Measurements from ENCODE around the gene MGRN1. TPM values are rescaled to one million over a fixed set of nuclear protein-coding genes. Genes with fewer than 3 reads are reported as not detected.

The MGRN1 gene
- total and polyA plus RNA-seq, 2 experiments from 2014 or later = 47.2 to 66.6 TPM

DNA sequence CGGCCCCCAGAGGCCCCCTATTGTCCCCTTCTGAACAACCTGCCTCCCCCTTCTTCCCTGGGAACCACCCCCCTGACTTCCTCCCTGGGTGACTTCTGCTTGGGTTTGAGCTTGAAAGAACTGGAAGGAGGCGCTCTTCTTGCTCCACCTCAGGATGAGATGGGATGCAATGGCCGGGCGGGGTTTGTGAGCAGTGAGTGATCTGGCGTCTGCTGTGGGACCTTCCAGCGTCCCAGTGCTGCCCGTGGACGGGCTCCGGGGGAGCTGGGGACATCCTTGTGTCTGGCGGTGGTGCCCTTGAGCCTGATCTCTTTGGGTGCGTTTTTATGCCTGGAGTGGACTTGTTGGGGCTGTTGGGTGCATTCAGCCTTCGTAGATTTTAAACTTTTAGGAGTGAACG lies 11.6 kb downstream of the MGRN1 start:
- Histone ChIP-seq H3K4me1 (ENCODE audit: low read depth) (no peaks in the 10 kb centered on the region), H3K27me3 (no peaks in the 10 kb centered on the region), H3K9me3 (ENCODE audit: low read depth) (no peaks in the 10 kb centered on the region), H3K27ac (no peak overlapping the region), H3K4me3 (no peak overlapping the region), H3K36me3 (no peaks in the 10 kb centered on the region)
- TF ChIP-seq, protein P1, sequence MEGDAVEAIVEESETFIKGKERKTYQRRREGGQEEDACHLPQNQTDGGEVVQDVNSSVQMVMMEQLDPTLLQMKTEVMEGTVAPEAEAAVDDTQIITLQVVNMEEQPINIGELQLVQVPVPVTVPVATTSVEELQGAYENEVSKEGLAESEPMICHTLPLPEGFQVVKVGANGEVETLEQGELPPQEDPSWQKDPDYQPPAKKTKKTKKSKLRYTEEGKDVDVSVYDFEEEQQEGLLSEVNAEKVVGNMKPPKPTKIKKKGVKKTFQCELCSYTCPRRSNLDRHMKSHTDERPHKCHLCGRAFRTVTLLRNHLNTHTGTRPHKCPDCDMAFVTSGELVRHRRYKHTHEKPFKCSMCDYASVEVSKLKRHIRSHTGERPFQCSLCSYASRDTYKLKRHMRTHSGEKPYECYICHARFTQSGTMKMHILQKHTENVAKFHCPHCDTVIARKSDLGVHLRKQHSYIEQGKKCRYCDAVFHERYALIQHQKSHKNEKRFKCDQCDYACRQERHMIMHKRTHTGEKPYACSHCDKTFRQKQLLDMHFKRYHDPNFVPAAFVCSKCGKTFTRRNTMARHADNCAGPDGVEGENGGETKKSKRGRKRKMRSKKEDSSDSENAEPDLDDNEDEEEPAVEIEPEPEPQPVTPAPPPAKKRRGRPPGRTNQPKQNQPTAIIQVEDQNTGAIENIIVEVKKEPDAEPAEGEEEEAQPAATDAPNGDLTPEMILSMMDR (IDR thresholded peaks at IDR 0.05; ENCODE audit: low read depth, low read length) = no peak
- no peak for DNase-seq (ENCODE audit: low read depth in 1 of 2, low spot score in 1 of 2)

- Histone ChIP-seq H3K4me3 (no peak overlapping the region), H3K4me1 (ENCODE audit: low read depth) (no peaks in the 10 kb centered on the region), H3K36me3 (no peaks in the 10 kb centered on the region), H3K27me3 (no peaks in the 10 kb centered on the region), H3K27ac (no peak overlapping the region), H3K9me3 (ENCODE audit: low read depth) (no peaks in the 10 kb centered on the region)
- DNase-seq (ENCODE audit: low read depth in 1 of 2, low spot score in 1 of 2) = no peak
- TF ChIP-seq, protein P1 (IDR thresholded peaks at IDR 0.05; ENCODE audit: low read depth, low read length) = no peak
Observed at GRCh38 chr16:4637501-4638166, 13.0 kb downstream of the MGRN1 start.

DNA sequence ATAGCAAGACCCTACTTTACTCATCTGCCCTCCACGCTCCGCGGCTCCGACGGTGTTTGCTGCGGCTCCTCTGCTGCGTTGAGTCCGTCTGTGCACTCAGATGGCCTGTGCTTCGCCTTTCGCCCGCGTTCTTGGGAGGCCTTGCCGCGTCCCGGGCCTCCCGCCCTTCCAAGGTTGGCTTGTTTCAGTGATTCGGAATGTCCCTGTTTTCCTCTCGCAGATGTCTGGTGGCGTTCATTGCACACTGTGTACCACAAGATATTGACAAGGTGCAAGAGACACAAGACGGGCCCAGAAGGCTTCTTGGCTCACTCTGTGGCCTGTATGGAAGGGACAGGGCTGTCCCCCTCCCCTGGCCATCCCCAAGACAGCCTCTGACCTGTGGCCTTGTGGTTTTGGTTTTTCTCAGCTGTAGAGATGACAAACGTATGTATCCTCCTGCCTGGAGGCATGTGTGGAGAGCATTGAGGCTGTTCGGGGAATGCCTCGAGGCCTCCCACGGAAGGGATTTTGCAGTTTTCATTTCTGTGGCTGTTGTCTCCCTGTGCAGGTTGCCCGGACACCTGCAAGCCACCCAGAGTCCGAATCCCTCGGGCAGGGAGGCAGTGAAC lies 15.4 kb downstream of the MGRN1 start:
- TF ChIP-seq, protein P1 (IDR thresholded peaks at IDR 0.05; ENCODE audit: low read depth, low read length) = no peak
- Histone ChIP-seq H3K27me3 (no peaks in the 10 kb centered on the region), H3K4me3 (no peak overlapping the region), H3K36me3 (no peaks in the 10 kb centered on the region), H3K4me1 (ENCODE audit: low read depth) (no peaks in the 10 kb centered on the region), H3K27ac (peak overlapping the region; percentile 48), H3K9me3 (ENCODE audit: low read depth) (no peaks in the 10 kb centered on the region)
- no peak for DNase-seq (ENCODE audit: low read depth in 1 of 2, low spot score in 1 of 2)

DNA sequence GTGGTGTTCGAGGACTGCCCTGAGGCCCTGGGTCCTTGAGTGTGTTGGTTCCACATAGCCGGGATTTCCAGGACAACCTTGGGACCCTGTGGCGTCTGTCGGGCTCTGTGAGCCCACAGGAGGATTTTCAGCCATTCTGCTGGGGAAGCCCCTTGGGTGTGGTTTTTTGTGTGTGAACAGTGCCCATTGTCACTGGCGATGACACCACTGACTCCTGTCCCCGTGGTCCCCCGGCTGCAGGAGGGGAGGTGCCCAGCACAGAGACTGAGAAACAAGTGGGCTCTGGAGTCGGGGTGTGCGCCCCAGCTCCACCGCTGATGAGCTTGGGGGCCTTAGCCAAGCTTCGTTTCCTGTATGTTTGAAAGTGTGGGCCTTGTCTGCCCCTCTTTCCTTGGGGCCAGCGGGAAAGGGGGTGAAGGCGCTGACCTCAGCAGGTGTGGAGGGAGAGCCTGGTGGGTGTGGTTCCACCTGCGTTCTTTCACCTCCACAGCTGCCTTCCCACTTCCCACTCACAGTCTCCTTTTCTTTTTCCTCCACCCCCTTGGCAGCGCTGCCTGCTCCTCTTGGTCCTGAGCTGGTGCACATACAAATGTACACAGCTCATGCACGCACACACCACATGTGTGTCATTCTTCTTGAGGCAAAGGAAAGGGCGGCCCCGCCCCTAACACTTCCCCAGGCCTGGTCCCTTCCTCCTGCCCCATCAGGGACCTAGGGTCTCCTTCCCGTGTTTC lies 16.1 kb downstream of the MGRN1 start:
- Histone ChIP-seq H3K9me3 (ENCODE audit: low read depth) (no peaks in the 10 kb centered on the region), H3K36me3 (no peaks in the 10 kb centered on the region), H3K27ac (peak overlapping the region; percentile 48), H3K4me3 (no peak overlapping the region), H3K27me3 (no peaks in the 10 kb centered on the region), H3K4me1 (ENCODE audit: low read depth) (no peaks in the 10 kb centered on the region)
- TF ChIP-seq, protein P1 (IDR thresholded peaks at IDR 0.05; ENCODE audit: low read depth, low read length) = no peak
- no peak for DNase-seq (ENCODE audit: low read depth in 1 of 2, low spot score in 1 of 2)

GRCh38 chr16:4641306-4641687 lies 16.7 kb downstream of the MGRN1 start:
- no peaks in the 10 kb centered on the region for H3K36me3 ChIP-seq
- H3K27ac ChIP-seq = no peak overlapping the region
- TF ChIP-seq, protein P1 (IDR thresholded peaks at IDR 0.05; ENCODE audit: low read depth, low read length) = no peak
- H3K4me3 ChIP-seq = no peak overlapping the region
- no peaks in the 10 kb centered on the region for H3K27me3 ChIP-seq
- H3K9me3 ChIP-seq (ENCODE audit: low read depth) = no peaks in the 10 kb centered on the region
- no peak for DNase-seq (ENCODE audit: low read depth in 1 of 2, low spot score in 1 of 2)
- H3K4me1 ChIP-seq (ENCODE audit: low read depth) = no peaks in the 10 kb centered on the region

All from cardiac muscle cell (in vitro differentiated cells and primary cell).